Measurements from ENCODE around the gene TMEM126A.

GRCh38 chr11:85658180-85658579, 10.4 kb downstream of the TMEM126A start:
- no peak for TF ChIP-seq POLR2AphosphoS5 (IDR thresholded peaks at IDR 0.05; ENCODE audit: low read depth, low read length)
- TF ChIP-seq TAF1 (IDR thresholded peaks at IDR 0.05; ENCODE audit: low read depth, low read length): no peak
- TF ChIP-seq POLR2A (IDR thresholded peaks at IDR 0.05; ENCODE audit: low read depth, low read length): no peak
